ENCODE data around the gene BCL7A.

BCL7A gene

DNA sequence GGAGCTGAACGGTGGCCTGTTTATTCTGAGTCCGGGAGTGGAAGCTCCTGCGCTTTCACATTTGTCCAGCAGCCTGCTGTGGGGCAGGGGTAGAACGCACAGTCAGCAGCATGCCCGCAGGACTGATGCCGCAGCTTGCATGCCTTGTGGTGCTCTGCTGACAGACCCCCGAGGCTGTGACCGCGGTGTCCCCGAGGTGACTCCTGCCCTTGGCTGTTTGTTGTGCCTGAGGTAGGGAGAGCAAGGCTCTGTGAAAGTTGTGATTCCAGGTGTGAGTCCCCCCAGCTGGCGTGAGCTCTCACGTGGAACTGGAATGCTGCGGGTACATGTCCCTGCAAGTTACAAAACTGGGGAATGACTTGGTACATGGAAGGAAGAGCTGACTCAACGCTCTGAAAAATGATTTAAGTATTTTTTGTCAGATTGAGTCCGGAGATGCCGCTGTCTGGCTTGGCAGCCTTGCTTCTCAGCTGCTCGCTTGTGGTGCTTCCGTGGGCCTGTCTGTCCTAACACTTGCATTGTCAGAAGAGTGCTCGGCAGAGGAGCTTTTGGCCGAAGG is 75.0 kb downstream of the BCL7A start:
- TF ChIP-seq, protein P1, sequence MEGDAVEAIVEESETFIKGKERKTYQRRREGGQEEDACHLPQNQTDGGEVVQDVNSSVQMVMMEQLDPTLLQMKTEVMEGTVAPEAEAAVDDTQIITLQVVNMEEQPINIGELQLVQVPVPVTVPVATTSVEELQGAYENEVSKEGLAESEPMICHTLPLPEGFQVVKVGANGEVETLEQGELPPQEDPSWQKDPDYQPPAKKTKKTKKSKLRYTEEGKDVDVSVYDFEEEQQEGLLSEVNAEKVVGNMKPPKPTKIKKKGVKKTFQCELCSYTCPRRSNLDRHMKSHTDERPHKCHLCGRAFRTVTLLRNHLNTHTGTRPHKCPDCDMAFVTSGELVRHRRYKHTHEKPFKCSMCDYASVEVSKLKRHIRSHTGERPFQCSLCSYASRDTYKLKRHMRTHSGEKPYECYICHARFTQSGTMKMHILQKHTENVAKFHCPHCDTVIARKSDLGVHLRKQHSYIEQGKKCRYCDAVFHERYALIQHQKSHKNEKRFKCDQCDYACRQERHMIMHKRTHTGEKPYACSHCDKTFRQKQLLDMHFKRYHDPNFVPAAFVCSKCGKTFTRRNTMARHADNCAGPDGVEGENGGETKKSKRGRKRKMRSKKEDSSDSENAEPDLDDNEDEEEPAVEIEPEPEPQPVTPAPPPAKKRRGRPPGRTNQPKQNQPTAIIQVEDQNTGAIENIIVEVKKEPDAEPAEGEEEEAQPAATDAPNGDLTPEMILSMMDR (IDR thresholded peaks at IDR 0.05; ENCODE audit: low read depth, low read length): no peak
- H3K4me3 ChIP-seq (replicated peaks in 1 of 2; ENCODE audit: low read depth in 2 of 2, low read length in 2 of 2): no peak overlapping the region
- peak; percentile 76 to 89 for DNase-seq (ENCODE audit: low read depth in 2 of 2)

DNA sequence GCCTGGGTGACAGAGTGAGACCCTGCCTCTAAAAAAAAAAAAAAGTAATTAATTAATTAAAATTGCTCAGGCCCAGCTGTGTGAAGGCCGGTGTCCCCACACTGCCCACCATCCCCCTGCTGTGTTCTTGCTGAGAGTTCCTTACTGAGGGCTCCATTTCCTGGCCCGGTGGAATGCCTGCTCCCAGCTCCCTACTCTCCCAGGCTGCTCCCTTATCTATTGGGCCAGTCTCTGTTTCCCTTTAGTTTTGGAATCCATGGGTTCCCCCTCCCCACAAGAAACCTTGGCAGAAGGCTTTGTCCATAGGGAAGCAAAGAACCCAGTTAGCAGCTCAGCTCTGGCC is 75.9 kb downstream of the BCL7A start:
- TF ChIP-seq, protein P1 (IDR thresholded peaks at IDR 0.05; ENCODE audit: low read depth, low read length): no peak
- no peak overlapping the region for H3K4me3 ChIP-seq (replicated peaks in 1 of 2; ENCODE audit: low read depth in 2 of 2, low read length in 2 of 2)
- DNase-seq (ENCODE audit: low read depth in 2 of 2): no peak

DNA sequence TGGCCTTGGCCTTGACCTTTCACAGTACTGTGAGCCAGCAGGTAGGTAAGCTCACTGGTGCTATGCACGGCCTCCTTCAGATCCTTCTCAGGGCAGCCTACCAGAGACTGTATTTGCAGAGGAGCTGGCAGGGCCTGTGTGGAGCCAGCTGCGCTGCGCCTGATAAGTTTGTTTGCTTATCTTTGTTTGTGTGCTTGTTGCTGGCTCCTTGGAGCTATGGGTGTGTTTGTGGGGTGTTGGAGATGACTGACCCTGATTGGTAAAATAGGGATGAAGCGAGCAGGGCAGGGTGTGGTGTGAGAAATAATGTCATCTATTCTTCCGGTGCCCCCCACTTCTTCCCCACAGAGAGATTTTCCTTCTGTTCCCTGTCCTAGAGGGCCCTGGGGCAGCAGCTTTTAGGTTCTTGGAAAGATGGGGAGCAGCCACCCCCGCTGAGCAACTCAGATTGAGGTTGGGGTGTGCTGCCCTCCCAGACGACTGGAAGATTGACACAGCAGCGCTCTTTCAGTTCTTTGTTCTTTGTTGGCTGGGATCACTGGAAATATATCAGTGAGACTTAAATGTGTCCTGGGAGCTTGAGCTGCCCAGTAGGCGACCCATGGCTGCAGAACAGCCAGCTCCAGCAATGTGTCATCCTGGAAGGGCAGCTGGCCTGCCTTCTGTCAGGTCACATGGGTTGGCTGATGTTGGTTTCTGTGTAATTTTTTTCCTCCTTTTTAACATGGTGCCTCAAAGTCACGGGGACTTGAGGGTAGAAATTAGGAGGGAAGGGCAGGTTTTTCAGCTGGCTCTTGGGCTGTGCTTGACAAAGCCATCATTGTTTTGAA is 76.5 kb downstream of the BCL7A start:
- H3K4me3 ChIP-seq (replicated peaks in 1 of 2; ENCODE audit: low read depth in 2 of 2, low read length in 2 of 2): no peak overlapping the region
- DNase-seq (ENCODE audit: low read depth in 2 of 2): peak; percentile 68 to 88

DNA sequence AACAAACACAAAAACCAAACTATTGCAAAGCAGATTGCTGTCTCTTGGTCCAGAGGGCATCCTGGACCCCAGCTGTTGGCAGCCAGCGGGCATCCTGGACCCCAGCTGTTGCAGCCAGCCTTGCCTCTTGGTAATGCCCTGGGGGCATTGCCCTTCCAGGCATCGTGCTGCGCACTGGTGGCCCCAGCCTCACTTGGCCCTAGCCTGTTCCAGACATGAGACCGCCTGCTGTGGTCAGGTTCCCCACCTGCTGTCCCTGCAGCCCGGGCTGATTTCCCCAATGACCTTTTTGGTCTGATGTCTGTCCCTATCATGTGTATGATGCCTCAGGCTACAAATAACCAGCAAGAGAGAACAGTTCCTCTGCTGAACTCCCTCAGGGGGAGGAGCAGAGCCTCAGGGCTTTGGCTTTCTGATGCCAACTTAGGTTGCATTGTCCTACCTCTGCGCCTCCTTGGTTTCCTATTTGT is 77.6 kb downstream of the BCL7A start:
- no peak overlapping the region for H3K4me3 ChIP-seq (replicated peaks in 1 of 2; ENCODE audit: low read depth in 2 of 2, low read length in 2 of 2)
- DNase-seq (ENCODE audit: low read depth in 2 of 2): no peak
- TF ChIP-seq, protein P1 (IDR thresholded peaks at IDR 0.05; ENCODE audit: low read depth, low read length): no peak

More for the DNA sequence above, 76.5 kb downstream of the BCL7A start:
- TF ChIP-seq, protein P1 (IDR thresholded peaks at IDR 0.05; ENCODE audit: low read depth, low read length): no peak

DNA sequence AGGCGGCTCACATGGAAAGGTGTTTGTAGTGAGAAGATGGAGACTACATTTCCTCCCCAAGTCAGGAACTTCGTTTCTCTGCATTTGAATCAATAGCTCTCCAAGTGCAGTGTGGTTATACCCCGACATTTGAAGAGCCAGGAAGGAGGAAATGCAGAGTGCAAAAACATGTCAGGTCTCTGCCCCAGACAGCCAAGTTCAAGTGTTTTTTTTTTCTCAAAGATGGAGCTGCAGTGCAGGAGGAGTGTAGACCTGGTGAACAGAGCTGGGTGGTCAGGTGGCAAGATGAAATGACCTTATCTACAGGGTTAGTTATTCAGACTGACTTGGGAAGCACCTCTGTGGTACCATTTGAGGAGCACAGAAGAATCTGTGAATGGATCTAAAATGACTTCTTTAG is 78.2 kb downstream of the BCL7A start:
- TF ChIP-seq, protein P1 (IDR thresholded peaks at IDR 0.05; ENCODE audit: low read depth, low read length): no peak
- no peak overlapping the region for H3K4me3 ChIP-seq (replicated peaks in 1 of 2; ENCODE audit: low read depth in 2 of 2, low read length in 2 of 2)
- no peak for DNase-seq (ENCODE audit: low read depth in 2 of 2)

DNA sequence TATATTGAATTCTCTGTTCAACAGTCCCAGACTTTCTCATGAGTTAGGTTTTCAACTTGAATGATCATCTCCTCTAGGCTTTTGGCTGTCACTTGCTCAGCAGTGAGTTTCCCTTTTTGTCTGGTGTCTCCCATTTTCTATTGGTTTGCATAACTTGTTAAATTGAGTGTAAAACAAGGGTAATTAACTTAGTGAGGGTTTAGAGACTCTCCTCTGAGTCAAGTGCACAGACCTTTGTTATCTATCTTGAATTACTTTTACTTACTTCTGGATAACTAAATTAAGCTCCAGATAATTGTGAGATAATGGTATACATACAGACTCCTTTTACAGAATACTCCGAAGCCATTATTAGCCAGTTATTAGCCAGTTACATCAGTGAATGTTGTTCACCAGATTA is 78.9 kb downstream of the BCL7A start:
- TF ChIP-seq, protein P1 (IDR thresholded peaks at IDR 0.05; ENCODE audit: low read depth, low read length): no peak
- DNase-seq (ENCODE audit: low read depth in 2 of 2): no peak

More for the DNA sequence above, 78.9 kb downstream of the BCL7A start:
- H3K4me3 ChIP-seq (replicated peaks in 1 of 2; ENCODE audit: low read depth in 2 of 2, low read length in 2 of 2): no peak overlapping the region

Measured in cardiac fibroblast (primary cell).